Aortic smooth muscle cell (primary cell): ENCODE results near the gene SUPT20HL2. TPM values are rescaled to one million over a fixed set of nuclear protein-coding genes. Genes with fewer than 3 reads are reported as not detected.

Experiments
- total RNA-seq: library from RNA; depleted of rRNA; stranded (reverse); fragments of >200 nt; gene quantifications from 2 replicates; pipeline ENCODE4 v1.2.3, GENCODE V29; 2014

Gene SUPT20HL2
- total RNA-seq = not detected in 2 replicates

DNA sequence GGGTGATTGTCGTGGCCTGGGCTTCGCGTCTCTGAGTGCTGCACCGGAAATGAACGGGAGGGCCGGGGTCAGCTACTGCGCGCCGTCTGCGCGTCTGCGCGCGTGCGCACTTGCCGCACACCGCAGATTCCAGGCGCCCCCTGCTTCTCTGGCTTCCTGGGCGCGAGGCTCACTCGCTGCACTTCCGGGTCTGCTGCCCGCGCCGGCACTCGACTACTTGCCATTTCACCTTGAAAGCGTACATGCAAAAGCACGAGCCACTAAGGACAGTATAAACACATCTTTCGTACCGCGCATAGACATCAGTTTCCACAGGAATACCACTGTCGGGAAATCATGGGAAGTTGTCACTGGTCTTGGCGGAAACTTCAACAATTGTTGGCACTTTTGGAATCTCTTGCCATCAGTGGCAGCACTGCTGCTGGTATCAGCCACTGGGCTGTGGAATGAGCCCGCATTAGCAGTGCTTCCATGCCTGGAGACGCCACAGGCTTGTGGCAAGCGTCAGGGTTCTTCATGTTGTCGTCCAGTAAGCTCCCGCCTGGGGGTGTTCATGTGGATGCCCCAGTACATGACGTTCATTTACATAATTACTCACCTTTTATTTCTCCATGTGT, at the start of gene SUPT20HL2:
SUPT20HL2 (minus strand) TSS at position 51 of the 617 bp plus-strand sequence. CDS start 754 bp downstream, outside the sequence.

GRCh38 chrX:24360272-24360671, 46.4 kb upstream of the SUPT20HL2 start, which contains the start of gene SUPT20HL1:
SUPT20HL1 (plus strand) TSS chrX:24360639; CDS start chrX:24362761, 2,122 bp downstream.

Other genes starting within 250 kb of the SUPT20HL2 start
- gene ZFX, start 164.3 kb downstream of the SUPT20HL2 start, total RNA-seq = 33.7 and 38.4 TPM in 2 replicates
- gene SUPT20HL1, start 46.6 kb upstream of the SUPT20HL2 start, total RNA-seq = under 0.01 and 0.06 TPM in 2 replicates
- 25.9 and 34.3 TPM in 2 replicates for gene PDK3, start 151.2 kb upstream of the SUPT20HL2 start, total RNA-seq